Myocyte (in vitro differentiated cells): Measurements from ENCODE around the gene SDHAF4. TPM values are rescaled to one million over a fixed set of nuclear protein-coding genes. Genes with fewer than 3 reads are reported as not detected.
"Not testable (repeated sequence)": the region's sequence is repeated elsewhere in the genome, so short reads cannot be mapped to it uniquely, and the experiment has no call there.

Experiments
- DNase-seq: peaks from one replicate; pipeline ENCODE4 v3.0.0-alpha.2; 2012; ENCODE audit warnings: low read depth
- total RNA-seq: library from RNA; depleted of rRNA; stranded (reverse); fragments of >200 nt; gene quantifications from 2 replicates; pipeline ENCODE4 v1.2.3, GENCODE V29; 2014

The SDHAF4 gene
- total RNA-seq, 1 donor from 2014 or later = 5.8 TPM

DNA sequence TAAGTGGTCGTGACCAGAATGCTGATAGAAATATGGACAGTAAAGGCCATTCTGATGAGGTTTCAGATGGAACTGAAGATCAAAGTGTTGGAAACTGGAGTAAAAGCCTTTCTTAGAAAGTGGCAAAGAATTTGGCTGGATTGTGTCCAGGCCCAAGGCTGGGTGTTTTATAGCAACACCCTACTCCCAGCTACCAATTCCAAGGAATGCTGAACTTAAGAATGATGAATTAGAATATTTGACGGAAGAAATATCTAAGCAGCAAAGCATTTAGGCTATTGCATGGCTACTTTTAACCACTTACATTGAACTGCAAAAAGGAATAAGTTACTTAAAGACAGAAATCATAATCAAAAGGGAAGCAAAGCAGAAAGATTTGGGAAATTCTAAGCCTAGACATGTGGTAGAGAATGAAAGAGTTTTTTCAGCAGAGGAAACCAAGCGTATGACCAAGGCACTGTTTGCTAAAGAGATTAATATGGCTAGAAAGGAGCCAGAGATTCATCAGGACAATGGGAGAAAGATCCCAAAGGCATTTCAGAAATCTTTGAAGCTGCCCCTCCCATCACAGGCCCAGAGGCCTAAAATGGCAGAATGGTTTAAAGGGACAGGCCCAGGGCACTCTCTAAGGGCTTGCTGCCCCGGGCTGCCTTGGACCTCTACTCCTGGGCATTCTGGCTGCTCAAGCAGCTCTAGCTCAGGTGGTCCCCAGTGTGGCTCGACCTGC is 25.8 kb downstream of the SDHAF4 start:
- DNase-seq = no peak

DNA sequence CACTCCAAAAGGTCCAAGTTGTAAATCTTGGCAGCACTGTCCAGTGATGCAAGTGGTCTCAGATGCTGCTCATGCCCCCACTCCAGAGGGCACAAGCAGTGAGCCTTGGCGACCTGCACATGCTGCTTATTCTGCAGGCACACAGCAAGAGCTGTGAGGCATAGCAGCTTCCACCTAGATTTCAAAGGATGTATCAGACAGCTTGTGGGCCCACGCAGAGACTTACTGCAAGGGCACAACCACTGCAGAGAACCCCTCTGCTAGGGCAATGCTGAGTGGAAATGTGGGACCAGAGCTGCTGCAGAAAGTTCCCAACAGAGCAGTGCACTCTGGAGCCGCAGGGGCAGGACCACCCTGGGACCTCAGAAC is 26.4 kb downstream of the SDHAF4 start:
- no peak for DNase-seq

DNA sequence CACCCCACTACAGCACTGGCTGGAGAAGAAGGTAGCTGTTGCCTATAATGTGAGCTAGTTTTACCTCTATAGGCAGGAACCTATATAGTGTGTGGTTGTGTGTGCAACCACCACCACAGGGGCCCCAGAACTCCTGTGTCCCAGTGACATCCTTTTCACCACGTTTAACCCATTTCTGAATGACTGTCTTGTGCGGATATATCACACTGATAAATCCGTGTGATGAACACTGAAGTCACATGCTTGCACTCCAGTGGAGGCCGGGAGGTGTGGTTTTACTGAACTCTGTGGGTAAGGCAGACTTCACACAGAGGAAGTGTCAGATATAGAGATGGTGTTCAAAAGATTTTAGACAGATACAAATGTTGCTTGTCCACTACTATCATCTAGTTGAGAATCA is 32.5 kb downstream of the SDHAF4 start:
- DNase-seq = no peak

DNA sequence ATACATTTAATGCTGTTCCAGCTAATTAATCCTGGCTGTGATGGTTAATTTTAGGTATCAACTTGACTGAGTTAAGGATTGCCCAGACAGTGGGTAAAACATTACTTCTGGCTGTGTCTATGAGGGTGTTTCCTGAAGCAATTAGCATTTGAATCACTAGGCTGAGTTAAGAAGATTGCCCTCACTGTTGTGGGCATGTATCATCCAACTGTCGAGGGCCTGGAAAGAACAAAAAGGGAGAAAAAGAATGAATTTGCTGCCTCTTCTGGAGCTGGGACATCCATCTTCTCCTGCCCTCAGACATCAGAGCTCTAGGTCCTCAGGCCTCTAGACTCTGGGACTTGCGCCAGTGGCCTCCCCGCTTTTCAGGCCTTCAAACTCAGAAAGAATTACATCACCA is 34.3 kb downstream of the SDHAF4 start:
- no peak for DNase-seq

DNA sequence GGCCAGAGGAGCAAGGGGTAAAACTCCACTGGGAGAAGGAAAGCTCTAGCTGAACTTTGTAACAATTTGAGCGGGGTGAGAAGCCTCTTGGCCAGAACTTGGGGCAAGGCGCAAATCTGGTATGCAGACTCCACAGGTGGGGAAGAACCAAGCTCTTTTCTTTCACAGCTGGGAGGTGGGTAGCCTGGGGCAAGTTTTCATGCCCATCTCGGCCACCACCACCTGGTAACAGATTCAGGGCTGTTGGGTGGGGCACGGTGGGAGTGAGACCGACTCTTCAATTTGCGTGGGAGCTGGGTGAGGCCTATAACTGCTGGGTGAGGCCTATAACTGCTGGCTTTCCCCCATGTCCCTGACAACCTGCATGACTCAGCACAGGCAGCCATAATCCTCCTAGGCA is 37.5 kb downstream of the SDHAF4 start:
- no peak for DNase-seq

DNA sequence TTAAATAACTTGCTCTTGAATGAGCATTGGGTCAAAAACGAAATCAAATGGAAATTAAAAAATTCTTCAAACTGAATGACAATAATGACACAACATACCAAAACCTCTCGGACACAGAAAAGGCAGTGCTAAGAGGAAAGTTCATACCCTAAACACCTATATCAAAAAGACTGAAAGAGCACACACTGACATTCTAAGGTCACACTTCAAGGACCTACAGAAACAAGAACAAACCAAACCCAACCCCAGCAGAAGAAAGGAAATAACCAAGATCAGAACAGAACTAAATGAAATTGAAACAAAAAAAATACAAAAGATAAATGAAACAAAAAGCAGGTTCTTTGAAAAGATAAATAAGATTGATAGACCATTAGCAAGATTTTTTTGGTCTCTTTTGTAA is 40.6 kb downstream of the SDHAF4 start:
- DNase-seq = not testable (repeated sequence)

DNA sequence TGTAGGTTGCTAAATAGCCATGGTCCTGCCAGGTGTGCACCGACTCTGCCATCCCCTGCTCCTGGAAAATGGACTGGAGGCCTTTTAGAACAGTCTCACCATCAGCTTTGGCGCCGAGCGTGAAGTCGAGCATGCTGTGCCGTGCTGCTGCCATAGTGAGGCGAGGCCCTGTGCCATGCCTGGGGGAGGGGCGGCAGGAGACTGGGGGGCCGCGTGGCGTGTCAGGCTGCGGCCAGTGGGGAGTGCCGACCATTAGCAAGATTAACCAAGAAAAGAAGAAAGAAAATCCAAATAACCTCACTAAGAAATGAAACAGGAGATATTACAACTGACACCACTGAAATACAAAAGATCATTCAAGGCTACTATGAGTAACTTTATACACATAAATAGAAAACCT is 42.5 kb downstream of the SDHAF4 start:
- DNase-seq = not testable (repeated sequence)

DNA sequence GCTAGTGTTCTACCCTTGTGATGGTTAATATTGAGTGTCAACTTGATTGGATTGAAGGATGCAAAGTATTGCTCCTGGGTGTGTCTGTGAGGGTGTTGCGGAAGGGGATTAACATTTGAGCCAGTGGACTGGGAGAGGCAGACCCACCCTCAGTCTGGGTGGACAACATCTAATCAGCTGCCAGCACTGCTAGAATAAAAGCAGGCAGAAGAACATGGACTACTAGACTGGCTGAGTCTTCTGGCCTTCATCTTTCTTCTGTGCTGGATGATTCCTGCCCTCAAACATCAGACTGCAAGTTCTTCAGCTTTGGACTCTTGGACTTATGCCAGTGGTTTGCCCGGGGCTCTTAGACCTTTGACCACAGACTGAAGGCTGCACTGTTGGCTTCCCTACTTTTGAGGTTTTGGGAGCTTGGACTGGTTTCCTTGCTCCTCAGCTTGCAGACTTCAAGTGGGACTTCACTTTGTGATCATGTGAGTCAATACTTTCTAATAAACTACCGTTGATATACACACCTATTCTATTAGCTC is 50.1 kb downstream of the SDHAF4 start:
- DNase-seq = peak; percentile 39

DNA sequence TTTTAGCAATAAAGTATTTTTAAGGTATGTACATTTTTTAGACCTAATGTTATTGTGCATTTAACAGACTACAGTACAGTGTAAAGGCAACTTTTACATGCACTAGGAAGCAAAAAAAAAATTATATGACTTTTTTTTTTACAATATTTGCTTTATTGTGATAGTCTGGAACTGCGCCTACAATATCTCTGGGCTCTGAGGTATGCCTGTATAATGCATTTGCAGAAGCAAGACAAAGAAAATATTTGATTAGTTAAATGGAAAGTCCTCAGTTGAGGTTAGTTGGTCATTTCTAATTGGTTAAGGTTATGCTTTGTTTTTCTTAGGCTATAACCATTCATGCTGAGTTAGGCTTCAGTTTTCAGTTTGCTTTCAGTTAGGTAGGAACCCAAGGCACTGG is 54.0 kb downstream of the SDHAF4 start:
- no peak for DNase-seq

DNA sequence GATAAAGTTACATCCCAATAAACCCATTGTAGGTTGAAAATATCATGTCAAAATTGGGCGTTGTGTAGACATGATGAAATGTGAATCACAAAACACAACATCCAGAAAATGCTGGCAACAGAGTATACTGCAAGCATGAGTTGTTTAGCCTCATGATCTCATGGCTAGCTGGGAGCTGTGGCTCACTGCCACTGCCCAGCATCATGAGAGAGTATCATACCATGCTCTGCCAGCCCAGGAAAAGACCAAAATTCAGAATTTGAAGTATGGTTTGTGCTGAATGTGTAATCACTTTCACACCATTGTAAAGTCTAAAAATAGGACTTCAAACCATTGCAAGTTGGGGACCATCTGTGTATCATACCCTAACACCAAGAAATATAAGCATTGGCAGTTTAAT is 55.7 kb downstream of the SDHAF4 start:
- peak; percentile 10 for DNase-seq

DNA sequence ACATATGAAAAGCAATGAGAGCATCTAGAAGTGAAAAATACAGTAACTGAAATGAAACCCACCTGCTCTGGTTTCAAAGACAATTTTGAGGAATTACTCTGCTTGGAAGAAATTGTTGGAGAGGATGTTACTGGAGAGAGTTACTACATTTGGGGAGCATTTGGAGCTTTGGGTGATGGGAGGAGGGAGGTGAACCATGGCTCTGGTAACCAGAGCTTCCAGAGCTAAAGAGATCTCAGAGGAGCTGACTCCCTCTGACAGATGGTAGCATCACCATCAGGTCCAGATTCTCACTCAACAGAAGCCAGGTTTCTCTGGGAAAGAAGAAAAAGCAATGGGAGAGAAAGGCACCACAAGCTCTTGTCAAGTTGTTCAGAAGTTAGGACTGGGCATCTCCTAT is 58.7 kb downstream of the SDHAF4 start:
- DNase-seq = no peak

DNA sequence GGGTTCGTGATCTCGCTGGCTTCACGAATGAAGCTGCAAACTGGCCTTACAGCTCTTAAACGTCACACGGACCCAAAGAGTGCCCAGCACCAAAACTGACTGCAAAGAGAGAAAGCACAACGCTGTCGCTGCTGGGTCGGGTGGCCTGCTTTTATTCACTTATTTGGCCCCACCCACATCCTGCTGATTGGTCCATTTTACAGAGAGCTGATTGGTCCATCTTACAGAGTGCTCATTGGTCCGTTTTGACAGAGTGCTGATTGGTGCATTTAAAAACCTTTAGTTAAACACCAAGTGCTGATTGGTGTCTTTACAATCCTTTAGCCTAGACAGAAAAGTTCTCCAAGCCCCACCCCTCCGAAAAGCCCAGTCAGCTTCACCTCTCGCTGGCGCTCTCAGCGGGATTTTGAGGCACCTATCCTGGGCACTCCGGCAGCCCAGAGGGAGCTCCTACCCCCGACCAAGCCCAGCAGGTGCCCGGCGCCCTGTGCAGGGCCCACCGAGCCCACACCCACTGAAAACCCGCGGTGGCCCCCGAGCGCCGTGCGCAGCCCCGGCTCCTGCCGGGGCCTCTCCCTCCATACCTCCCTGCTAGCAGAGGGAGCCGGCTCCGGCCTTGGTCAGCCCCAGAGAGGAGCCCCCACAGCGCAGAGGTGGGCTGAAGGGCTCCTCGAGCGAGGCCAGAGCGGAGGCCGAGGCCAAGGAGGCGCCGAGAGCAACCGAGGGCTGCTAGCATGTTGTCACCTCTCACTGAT is 60.9 kb downstream of the SDHAF4 start:
- no peak for DNase-seq

DNA sequence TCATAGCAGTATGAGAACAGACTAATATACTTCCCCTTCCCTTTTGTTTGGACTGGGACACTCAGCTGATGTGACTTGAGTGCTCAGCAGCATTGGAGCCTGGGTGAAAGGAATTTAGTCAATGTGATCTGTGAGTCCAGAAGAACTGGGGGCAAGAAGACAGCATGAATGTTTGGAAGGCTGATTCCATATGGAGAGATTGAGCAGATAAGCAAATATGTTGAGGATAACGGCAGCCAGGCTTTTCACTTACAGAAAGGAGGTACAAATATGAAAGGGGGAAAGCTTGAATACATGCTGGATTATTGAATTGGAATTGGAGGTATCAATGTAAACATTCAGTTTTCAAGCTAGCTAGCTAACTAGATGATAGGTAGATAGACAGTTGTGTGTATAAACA is 63.2 kb downstream of the SDHAF4 start:
- DNase-seq = no peak

DNA sequence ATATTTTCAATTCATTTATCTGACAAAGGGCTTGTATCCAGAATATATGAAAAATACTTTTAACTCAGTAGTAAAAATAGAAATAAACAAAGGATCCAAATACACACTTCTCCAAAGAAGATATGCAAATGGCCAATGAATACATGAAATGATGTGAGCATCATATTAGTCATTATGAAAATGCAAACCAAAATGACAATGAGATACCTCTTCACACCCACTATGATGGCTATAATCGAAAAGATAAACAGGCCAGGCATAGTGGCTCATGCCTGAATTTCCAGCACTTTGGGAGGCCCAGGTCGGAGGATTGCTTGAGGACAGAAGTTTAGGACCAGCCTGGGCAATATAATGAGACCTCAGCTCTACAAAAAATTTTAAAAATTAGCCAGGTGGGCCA is 67.1 kb downstream of the SDHAF4 start:
- no peak for DNase-seq

DNA sequence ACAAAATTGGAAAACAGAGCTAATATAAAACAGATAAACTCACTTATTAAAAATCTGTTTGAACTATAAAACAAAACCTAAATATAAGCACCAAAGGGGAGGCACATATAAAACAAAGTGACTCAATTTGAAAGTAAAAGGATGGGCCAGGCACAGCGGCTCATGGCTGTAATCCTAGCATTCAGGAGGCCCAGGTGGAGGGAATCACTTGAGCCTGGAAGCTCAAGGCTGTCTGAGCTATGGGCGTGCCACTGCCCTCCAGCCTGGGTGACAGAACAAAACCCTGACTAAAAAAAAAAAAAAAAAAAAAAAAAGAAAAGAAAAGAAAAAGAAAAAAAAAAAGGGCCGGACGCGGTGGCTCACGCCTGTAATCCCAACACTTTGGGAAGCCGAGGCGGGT is 69.9 kb downstream of the SDHAF4 start:
- DNase-seq = no peak

DNA sequence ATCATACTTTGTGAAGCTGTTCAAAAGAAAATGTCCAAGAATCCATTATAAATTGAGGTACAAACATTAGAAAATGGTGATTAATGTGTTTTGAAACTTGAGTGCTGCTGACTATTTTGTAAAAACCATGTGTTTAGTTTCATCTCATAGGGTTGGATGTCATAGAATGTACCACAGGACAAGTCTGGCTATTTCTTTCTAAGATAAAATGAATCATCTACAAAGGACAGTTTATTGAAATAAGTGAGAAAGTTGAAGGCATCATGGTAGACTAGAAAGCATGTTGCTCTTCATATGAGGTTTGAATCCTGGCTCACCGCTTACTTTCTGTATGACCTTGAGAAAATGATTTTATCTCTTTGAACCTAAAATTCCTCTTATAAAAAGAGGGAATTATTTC is 71.7 kb downstream of the SDHAF4 start:
- DNase-seq = no peak

Other genes starting within 250 kb of the SDHAF4 start
- gene FAM135A, start 153.4 kb upstream of the SDHAF4 start, total RNA-seq = 12.2 and 14.6 TPM in 2 replicates
- 24.8 and 30.7 TPM in 2 replicates for gene SMAP1, start 101.0 kb downstream of the SDHAF4 start, total RNA-seq